ENCODE data around the gene ANKRD23.

GRCh38 chr2:96795076-96795475 is 48.7 kb downstream of the ANKRD23 start:
- TF ChIP-seq CTCF (IDR thresholded peaks at IDR 0.05; ENCODE audit: low read depth, low read length) (no peak), EZH2phosphoT487 (IDR thresholded peaks at IDR 0.05; ENCODE audit: low read depth) (no peak)
